ENCODE data around the gene AOPEP.

The AOPEP gene

GRCh38 chr9:95085861-95086563, 359.5 kb downstream of the AOPEP start:
- H3K27ac ChIP-seq (ENCODE audit: low read depth, low read length) = no peak overlapping the region
- no peak overlapping the region for H3K4me3 ChIP-seq (ENCODE audit: low read length)
- H3K27me3 ChIP-seq (ENCODE audit: insufficient read depth, low read length) = no peaks in the 10 kb centered on the region
- WGBS = 94% methylated on average over 40 of the region's 40 CpGs
- H3K4me1 ChIP-seq (ENCODE audit: insufficient read depth, low read length) = peaks cover 7% of the 10 kb centered on the region; the same call in 1 of the 2 replicates
- no peaks in the 10 kb centered on the region for H3K9me3 ChIP-seq (ENCODE audit: insufficient read depth, low read depth, low read length)
- no peak overlapping the region for H3K9ac ChIP-seq (ENCODE audit: low read depth, low read length)
- peaks cover 11% of the 10 kb centered on the region; the same call in 1 of the 2 replicates for H3K36me3 ChIP-seq (ENCODE audit: insufficient read depth, low read length)

- Histone ChIP-seq H3K4me1 (ENCODE audit: insufficient read depth, low read length) (peaks cover 11% of the 10 kb centered on the region), H3K27ac (ENCODE audit: low read depth, low read length) (no peak overlapping the region), H3K9ac (ENCODE audit: low read depth, low read length) (no peak overlapping the region), H3K9me3 (ENCODE audit: insufficient read depth, low read depth, low read length) (no peaks in the 10 kb centered on the region), H3K4me3 (ENCODE audit: low read length) (no peak overlapping the region), H3K27me3 (ENCODE audit: insufficient read depth, low read length) (no peaks in the 10 kb centered on the region), H3K36me3 (ENCODE audit: insufficient read depth, low read length) (peaks cover 6% of the 10 kb centered on the region; the same call in 1 of the 2 replicates)
- 93% methylated on average over 8 of the region's 8 CpGs for WGBS
These were observed 360.1 kb downstream of the AOPEP start for GRCh38 chr9:95086564-95086955.

- H3K4me1 ChIP-seq (ENCODE audit: insufficient read depth, low read length) = peaks cover 21% of the 10 kb centered on the region
- H3K27me3 ChIP-seq (ENCODE audit: insufficient read depth, low read length) = no peaks in the 10 kb centered on the region
- no peaks in the 10 kb centered on the region for H3K9me3 ChIP-seq (ENCODE audit: insufficient read depth, low read depth, low read length)
- WGBS = 92% methylated on average over 9 of the region's 9 CpGs
- H3K4me3 ChIP-seq (ENCODE audit: low read length) = no peak overlapping the region
- H3K27ac ChIP-seq (ENCODE audit: low read depth, low read length) = no peak overlapping the region
- no peak overlapping the region for H3K9ac ChIP-seq (ENCODE audit: low read depth, low read length)
- H3K36me3 ChIP-seq (ENCODE audit: insufficient read depth, low read length) = no peaks in the 10 kb centered on the region
These were observed 361.3 kb downstream of the AOPEP start for GRCh38 chr9:95087659-95088242.

GRCh38 chr9:95088421-95089161, 362.1 kb downstream of the AOPEP start:
- no peak overlapping the region for H3K9ac ChIP-seq (ENCODE audit: low read depth, low read length)
- no peak overlapping the region for H3K4me3 ChIP-seq (ENCODE audit: low read length)
- H3K27ac ChIP-seq (ENCODE audit: low read depth, low read length) = no peak overlapping the region
- no peaks in the 10 kb centered on the region for H3K27me3 ChIP-seq (ENCODE audit: insufficient read depth, low read length)
- peaks cover 29% of the 10 kb centered on the region for H3K4me1 ChIP-seq (ENCODE audit: insufficient read depth, low read length)
- no peaks in the 10 kb centered on the region for H3K9me3 ChIP-seq (ENCODE audit: insufficient read depth, low read depth, low read length)
- H3K36me3 ChIP-seq (ENCODE audit: insufficient read depth, low read length) = no peaks in the 10 kb centered on the region
- WGBS = 89% methylated on average over 26 of the region's 26 CpGs

- H3K36me3 ChIP-seq (ENCODE audit: insufficient read depth, low read length) = no peaks in the 10 kb centered on the region
- no peaks in the 10 kb centered on the region for H3K9me3 ChIP-seq (ENCODE audit: insufficient read depth, low read depth, low read length)
These were observed 362.9 kb downstream of the AOPEP start for GRCh38 chr9:95089257-95090022.

GRCh38 chr9:95090023-95090791, 363.7 kb downstream of the AOPEP start:
- Histone ChIP-seq H3K4me1 (ENCODE audit: insufficient read depth, low read length) (peaks cover 36% of the 10 kb centered on the region), H3K27me3 (ENCODE audit: insufficient read depth, low read length) (no peaks in the 10 kb centered on the region), H3K4me3 (ENCODE audit: low read length) (no peak overlapping the region), H3K27ac (ENCODE audit: low read depth, low read length) (no peak overlapping the region), H3K36me3 (ENCODE audit: insufficient read depth, low read length) (no peaks in the 10 kb centered on the region), H3K9ac (ENCODE audit: low read depth, low read length) (no peak overlapping the region), H3K9me3 (ENCODE audit: insufficient read depth, low read depth, low read length) (no peaks in the 10 kb centered on the region)
- 90% methylated on average over 22 of the region's 22 CpGs for WGBS

More at GRCh38 chr9:95089257-95090022, 362.9 kb downstream of the AOPEP start:
- no peaks in the 10 kb centered on the region for H3K27me3 ChIP-seq (ENCODE audit: insufficient read depth, low read length)
- H3K27ac ChIP-seq (ENCODE audit: low read depth, low read length) = no peak overlapping the region
- peaks cover 36% of the 10 kb centered on the region for H3K4me1 ChIP-seq (ENCODE audit: insufficient read depth, low read length)
- 95% methylated on average over 16 of the region's 16 CpGs for WGBS
- no peak overlapping the region for H3K9ac ChIP-seq (ENCODE audit: low read depth, low read length)
- H3K4me3 ChIP-seq (ENCODE audit: low read length) = no peak overlapping the region

- 82% methylated on average over 14 of the region's 14 CpGs for WGBS
- H3K4me1 ChIP-seq (ENCODE audit: insufficient read depth, low read length) = peaks cover 36% of the 10 kb centered on the region
These were observed 364.5 kb downstream of the AOPEP start for GRCh38 chr9:95090871-95091577.

GRCh38 chr9:95091601-95092261, 365.2 kb downstream of the AOPEP start:
- H3K27me3 ChIP-seq (ENCODE audit: insufficient read depth, low read length) = no peaks in the 10 kb centered on the region
- peak overlapping the region; percentile 57 for H3K27ac ChIP-seq (ENCODE audit: low read depth, low read length)
- no peak overlapping the region for H3K4me3 ChIP-seq (ENCODE audit: low read length)
- no peaks in the 10 kb centered on the region for H3K9me3 ChIP-seq (ENCODE audit: insufficient read depth, low read depth, low read length)
- WGBS = 84% methylated on average over 12 of the region's 12 CpGs
- peaks cover 33% of the 10 kb centered on the region for H3K4me1 ChIP-seq (ENCODE audit: insufficient read depth, low read length)
- H3K36me3 ChIP-seq (ENCODE audit: insufficient read depth, low read length) = no peaks in the 10 kb centered on the region
- peak overlapping the region; percentile 13; the same call in 1 of the 2 replicates for H3K9ac ChIP-seq (ENCODE audit: low read depth, low read length)

More at GRCh38 chr9:95090871-95091577, 364.5 kb downstream of the AOPEP start:
- Histone ChIP-seq H3K27me3 (ENCODE audit: insufficient read depth, low read length) (no peaks in the 10 kb centered on the region), H3K27ac (ENCODE audit: low read depth, low read length) (no peak overlapping the region), H3K9me3 (ENCODE audit: insufficient read depth, low read depth, low read length) (no peaks in the 10 kb centered on the region), H3K4me3 (ENCODE audit: low read length) (no peak overlapping the region), H3K36me3 (ENCODE audit: insufficient read depth, low read length) (no peaks in the 10 kb centered on the region), H3K9ac (ENCODE audit: low read depth, low read length) (no peak overlapping the region)

- 72% methylated on average over 19 of the region's 19 CpGs for WGBS
These were observed 366.0 kb downstream of the AOPEP start for GRCh38 chr9:95092262-95093072.

More at GRCh38 chr9:95092262-95093072, 366.0 kb downstream of the AOPEP start:
- H3K4me1 ChIP-seq (ENCODE audit: insufficient read depth, low read length) = peaks cover 33% of the 10 kb centered on the region
- H3K36me3 ChIP-seq (ENCODE audit: insufficient read depth, low read length) = no peaks in the 10 kb centered on the region
- H3K27me3 ChIP-seq (ENCODE audit: insufficient read depth, low read length) = no peaks in the 10 kb centered on the region
- peak overlapping the region; percentile 57 for H3K27ac ChIP-seq (ENCODE audit: low read depth, low read length)
- H3K9ac ChIP-seq (ENCODE audit: low read depth, low read length) = peak overlapping the region; percentile 17; the same call in 1 of the 2 replicates
- no peak overlapping the region for H3K4me3 ChIP-seq (ENCODE audit: low read length)
- H3K9me3 ChIP-seq (ENCODE audit: insufficient read depth, low read depth, low read length) = no peaks in the 10 kb centered on the region
